NB4 (cell line): Measurements from ENCODE around the gene GALNT14.

ENCODE experiments used
- CTCF ChIP-seq: IDR thresholded peaks from one replicate; pipeline ENCODE4 v1.5.1; 2012; ENCODE audit warnings: low read depth, low read length
- MYC ChIP-seq: IDR thresholded peaks from 2 replicates; pipeline ENCODE4 v1.6.1; 2011; ENCODE audit warnings: low read depth, low read length
- POLR2A ChIP-seq: IDR thresholded peaks from 2 replicates; pipeline ENCODE4 v1.6.1; 2011; ENCODE audit warnings: mild to moderate bottlenecking; ENCODE audit not compliant: insufficient read length; ENCODE audit errors: extremely low read depth
- TF ChIP-seq, protein P1 (sequence below): IDR thresholded peaks from 2 replicates; pipeline ENCODE4 v1.6.1; 2011; ENCODE audit warnings: low read depth, low read length

DNA sequence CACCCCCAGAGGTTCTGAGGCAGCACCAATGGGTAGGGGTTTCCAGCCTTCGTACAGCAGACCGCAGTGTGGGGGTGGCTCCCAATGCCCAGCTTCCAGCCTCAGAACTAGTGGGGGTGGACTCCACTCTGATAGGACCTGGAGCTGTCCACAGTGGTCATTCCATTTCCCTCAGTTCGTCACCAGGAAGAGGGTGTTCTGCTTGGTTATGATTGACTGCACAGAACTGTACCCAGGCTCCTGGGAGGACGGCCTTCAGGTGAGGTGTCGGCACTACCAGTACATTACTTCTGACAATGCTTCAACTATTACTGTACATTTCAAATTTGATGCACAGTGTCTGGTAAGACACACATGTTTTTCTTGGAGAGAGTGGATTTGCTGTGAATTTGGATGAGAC, 180.6 kb downstream of the GALNT14 start:
- TF ChIP-seq POLR2A (no peak), CTCF (no peak), MYC (no peak)
- TF ChIP-seq, protein P1, sequence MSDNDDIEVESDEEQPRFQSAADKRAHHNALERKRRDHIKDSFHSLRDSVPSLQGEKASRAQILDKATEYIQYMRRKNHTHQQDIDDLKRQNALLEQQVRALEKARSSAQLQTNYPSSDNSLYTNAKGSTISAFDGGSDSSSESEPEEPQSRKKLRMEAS = no peak
